Stimulated activated CD8-positive, alpha-beta memory T cell treated with anti-CD3 and anti-CD28 coated beads, Interleukin-15, amount 100 ng/mL, for 4 hours (primary cell): Measurements from ENCODE around the gene EPGN.

Source experiments
- DNase-seq, 2 donors: peaks; one replicate each; pipeline ENCODE4 v3.0.0-alpha.2; 2020; ENCODE audit warnings: low read depth in 2 of 2

The EPGN gene

DNA sequence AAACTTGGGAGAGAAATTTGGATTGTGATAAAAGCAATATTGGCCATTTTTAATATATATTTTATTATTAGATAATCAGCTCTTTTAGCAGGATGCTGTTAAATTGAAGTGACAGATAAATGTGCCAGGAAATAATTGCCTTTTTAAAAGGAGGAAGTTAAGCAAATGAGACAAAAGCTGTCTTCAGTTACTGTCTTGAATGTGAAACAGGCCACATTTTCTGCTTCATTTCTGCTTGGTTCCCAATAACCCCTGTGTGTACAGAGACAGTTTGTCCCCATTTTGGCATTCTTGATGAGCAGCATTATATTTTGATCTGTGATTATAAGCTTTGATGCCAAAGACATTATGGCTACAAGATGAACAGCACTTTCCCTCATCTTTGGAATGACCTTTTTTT lies 953 bp downstream of the EPGN start:
- no peak for DNase-seq

DNA sequence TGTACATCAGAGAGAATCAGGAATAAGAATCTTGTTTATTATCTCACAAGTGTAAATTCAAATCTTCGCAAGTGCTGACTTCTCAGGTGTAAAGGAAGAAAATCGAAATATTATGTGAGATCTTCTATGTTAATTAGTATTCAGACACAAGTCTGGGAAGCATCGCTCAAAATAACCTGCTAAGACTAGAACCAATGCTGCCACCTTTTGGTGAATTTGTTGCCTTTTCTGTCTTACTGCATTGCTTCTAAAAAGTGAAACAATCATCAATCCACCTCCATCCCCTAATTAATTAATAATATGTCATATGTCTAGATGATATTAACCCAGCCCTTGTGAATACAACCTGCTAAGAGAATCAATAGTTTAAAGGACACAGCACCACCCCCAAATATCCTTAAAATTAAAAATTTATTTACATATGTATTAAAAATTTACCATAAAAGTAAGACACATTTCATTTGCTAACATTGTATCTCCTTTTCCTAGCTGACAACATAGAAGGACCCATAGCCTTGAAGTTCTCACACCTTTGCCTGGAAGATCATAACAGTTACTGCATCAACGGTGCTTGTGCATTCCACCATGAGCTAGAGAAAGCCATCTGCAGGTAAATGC lies 3.5 kb downstream of the EPGN start:
- DNase-seq = no peak

DNA sequence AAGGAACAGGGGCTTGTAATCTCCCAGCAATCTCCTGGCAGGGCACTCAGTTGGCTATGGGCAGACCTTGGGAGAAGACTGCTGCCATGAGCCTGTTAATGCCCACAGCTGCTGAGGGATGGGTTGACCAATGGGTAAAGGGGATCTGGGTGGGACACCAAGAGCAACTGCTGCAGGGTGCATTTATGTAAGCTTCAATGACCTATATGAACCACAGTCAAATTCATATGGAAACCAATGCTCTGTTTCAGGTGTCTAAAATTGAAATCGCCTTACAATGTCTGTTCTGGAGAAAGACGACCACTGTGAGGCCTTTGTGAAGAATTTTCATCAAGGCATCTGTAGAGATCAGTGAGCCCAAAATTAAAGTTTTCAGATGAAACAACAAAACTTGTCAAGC lies 6.1 kb downstream of the EPGN start:
- DNase-seq = no peak

DNA sequence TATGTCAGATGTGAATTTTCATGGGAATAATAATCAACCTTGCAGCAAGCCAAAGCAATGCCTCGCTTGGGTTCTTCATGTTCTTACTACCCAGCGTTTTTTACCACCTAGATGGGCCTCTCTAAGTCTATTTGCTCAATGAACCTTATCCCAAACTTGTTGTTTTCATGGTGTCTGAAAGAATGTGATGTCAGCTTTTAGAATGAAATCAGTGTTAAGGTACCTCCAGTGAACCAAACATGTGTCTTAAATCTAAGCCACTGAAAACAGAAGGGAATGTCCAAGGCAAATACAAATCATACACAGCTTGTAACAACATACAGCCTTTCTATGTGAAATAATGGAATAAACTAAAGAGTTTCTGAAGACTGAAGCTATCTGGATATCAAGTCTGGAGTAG lies 6.7 kb downstream of the EPGN start:
- DNase-seq = no peak

DNA sequence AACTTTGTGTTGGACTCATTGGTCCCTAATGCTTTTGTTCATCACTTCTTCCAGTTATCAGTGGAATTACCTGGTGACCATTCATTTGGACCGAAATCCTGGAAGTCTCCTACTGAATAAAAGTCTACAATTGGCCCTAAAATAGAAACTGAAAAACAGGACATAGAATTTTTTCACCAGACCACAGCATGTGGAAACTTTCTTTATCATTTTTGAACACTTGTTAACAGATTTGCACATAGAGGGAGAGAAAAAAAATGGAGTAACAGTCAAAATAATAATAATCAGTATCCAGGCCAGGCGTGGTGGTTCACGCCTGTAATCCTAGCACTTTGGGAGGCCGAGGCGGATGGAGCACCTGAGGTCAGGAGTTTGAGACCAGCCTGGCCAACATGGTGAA lies 7.1 kb downstream of the EPGN start:
- DNase-seq = no peak

DNA sequence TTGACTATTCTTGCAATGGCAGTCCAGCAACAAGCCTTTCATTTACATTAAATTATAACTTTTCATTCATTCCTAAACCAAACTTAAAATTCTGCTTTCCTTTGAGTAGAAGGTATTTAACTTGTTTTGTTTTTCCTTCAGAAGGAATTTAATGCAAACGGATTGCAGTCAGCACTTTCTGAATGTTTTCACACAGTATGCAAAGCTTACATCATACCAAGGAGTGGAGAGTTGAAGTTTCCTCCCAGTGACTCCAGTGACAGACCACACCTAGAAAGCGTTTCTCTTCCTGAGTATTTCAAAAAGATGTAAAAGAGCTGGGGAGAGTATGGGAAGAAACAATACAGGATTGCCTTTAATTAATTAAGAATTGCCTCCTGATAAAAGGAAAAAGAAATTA lies 8.1 kb downstream of the EPGN start:
- no peak for DNase-seq

DNA sequence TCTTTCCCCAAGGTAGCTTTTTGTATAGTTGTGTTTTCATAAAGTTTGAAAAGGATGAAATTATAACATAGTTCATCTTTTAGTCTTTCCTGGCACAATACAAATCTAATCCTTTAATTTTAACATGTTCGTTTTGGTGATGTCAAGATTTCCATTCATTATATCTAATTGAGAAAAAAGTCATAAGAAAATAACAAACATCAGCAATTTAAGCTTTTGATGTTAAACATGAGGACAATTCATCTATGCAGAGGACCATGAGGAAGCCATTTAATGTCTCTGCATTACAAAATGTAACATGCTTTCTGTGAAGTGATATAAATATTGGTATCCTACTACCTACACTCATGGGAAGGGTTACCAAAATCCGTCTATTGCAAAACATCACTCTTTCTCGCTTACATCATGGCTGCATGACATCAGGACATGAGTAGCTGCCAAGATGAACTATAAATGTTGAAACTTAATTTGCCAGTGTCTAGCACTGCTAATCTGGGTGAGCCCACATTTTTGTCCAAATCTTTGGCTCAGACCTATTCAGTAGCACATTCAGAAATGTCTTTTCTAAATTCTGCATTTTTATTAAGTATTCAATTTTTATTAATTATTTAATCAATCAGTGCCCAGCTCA lies 9.5 kb downstream of the EPGN start:
- DNase-seq = no peak

DNA sequence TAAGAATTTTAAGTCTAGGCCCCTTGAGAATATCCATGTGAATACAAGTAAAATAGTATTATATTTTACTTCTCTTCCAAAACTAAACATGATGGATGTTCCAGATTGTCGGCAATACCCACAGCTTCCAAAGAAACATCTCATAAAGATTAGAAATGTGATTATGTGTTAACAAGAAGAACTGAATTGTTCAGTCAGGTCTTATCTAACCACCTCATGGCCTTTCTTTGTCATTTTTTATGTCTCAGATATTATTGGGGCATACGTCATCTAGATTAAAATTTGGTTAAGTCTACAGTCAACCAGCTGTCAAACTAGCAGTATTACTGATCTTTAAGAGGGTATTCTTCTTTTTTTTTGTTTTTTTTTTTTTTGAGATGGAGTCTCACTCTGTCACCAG lies 10.0 kb downstream of the EPGN start:
- no peak for DNase-seq

DNA sequence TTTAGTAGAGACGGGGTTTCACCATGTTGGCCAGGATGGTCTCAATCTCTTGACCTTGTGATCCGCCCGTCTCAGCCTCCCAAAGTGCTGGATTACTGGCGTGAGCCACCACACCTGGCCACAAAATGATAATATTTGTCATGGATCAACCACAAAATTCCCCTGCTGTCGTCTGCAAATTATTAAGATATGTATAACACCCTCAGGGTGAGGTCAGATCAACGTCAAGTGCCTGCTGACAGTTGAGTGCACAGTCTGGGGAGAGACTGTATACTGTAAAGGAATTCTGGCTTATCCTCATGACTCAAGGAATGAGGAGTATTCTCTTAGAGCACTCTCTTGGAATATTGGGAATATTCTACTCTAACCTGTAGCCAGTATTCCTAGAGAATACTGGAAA lies 11.2 kb downstream of the EPGN start:
- DNase-seq = no peak

DNA sequence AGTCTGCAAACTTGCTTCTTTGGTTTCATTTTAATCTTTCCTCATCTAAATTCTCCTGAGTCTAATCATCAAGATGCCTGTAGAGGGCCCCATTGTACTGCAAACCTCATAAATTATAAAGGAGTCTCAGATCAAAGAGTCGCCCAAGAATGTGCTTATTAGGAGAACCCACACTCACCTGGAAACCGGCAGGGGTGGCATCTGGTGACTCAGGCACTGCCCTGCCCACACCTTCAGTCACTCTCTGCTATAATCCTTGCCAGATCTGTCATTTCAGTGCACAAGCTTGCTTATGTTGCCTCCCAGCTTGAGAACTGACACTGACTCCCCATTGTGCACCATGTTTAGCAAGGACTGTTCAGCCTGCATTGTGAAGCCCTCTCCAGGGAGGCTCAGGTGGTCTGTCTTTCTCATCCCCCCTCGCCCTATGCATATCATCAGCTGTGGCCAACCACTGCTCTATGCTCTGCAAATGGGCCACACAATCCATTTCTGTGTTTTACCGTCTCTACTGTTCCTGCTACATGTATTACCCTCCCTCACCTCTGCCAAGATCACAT lies 12.4 kb downstream of the EPGN start:
- DNase-seq = peak; percentile 3 to 19

DNA sequence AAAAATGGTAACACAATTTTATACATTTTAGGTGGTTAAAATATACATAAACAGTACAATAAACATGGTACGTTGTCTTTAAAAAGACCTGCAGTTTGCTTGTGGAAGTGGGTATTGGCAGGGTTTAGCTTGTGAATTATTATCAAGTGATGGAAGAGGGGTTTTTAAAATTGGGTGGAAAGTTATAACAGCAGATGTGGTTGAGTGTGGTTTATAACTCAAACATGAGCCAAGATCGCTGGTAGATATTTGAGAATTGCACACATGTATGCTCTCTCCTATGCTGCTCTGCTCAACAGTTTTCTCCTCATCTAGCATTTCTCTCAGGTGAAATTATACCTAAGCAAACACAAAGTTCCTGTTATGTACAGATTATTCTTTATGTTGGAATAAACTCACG lies 14.0 kb downstream of the EPGN start:
- no peak for DNase-seq

DNA sequence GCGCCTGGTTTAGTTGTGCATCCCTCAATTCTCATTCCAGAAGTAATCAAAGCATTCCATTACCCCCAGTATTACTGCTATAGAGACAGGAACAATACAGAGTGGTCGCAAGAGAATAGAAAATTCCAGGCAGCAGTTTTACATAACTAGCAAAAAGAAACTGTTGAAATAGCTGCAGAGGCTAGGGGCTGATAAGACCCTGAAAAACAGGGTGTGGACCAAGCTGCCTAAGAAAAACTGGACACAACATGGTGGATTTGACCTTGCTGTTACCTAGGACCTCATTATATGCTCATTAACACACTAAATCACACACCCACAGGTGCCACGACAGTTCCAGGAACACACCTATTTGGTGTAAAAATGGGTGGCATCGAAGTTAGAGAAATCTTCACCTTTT lies 15.4 kb downstream of the EPGN start:
- DNase-seq = no peak

DNA sequence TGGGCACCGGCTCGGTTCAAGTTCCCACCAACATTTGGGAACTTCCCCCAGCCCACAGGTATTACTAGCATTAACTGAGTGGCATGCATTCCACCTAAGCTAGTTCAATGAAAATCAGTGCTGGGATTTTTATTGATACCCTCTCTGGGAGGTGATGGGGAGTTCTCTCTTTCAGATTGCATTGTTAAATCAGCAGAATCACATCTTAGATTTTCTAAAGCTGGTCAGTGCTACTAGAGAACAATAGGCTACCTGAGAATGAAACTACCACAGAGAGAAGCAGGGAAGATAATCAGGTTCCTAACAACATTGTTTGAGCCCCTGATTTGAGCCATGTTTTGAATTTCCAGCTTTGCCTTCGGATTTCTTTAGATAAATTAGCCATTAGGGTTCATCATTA lies 16.0 kb downstream of the EPGN start:
- DNase-seq = no peak

DNA sequence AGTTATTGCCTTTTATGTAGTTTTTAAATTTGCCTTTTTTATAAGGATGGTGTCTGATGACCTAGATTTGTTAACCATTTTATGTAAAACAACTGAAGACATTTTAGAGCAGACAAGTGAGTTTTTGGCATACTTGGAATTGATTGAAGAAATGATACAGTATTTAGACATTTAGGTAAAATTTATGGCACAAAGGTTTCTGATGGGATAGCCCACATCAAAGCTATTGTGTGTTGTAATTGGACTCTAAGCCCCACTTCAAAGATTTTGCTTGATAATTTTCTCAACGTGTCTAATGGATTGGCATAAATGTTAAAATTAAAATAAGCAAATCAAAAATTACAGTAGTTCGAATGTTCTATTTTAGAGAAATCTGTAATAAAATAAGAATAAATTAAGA lies 17.6 kb downstream of the EPGN start:
- DNase-seq = no peak

DNA sequence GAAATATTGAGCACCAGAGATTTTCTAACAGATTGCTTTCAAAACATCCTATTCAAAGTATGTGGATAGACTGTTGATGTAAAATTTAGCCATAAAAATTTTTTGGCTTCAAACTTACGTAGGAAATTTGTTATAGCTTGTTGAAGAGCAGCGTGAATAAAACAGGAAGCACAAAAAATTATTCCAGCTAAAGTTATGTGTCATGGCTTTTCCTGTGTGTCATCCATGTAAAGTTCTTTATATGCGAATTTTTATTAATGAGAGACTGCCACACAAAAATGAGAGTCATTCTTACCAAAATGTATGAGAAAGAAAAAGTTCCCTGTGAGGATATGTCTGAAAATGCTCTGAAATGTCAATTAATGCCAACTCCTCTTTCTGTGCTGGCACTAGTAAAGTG lies 19.5 kb downstream of the EPGN start:
- DNase-seq = no peak

DNA sequence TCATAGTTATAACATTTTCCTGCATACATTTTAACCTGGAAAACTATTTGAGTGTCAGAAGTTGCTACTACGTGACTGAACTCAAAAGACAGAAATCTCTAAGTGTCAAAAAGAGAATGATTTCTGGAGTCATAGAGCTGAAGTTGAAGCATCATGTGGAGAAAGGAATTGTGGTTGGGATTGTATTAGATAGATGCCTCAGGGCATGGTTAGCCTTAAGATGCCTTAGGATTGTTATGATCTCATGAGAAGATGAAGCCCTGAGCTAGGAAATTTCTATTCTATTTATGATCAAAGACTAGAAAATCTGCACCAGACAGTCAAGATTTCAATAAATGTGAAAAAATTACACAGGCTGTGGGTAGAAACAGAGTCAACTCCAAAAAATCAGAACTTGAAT lies 20.2 kb downstream of the EPGN start:
- DNase-seq = no peak

DNA sequence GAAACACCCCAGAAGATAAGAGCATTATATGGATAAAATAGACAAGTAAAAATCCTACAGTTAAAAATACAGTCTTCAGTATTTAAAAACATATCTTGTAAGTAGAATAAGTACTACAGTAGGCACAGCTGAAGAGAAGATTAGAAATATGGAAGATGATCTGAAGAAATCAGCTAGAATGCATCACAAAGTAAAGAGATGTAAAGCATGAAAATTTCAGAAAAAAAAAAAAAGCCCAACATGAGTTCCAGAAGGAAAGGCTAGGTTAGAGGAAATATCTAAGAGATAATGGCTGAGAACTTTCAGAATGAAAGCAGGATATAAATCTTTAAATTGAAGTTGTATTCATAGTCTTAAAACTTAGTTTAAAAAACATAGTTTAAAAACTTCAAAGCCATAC lies 21.0 kb downstream of the EPGN start:
- DNase-seq = no peak

DNA sequence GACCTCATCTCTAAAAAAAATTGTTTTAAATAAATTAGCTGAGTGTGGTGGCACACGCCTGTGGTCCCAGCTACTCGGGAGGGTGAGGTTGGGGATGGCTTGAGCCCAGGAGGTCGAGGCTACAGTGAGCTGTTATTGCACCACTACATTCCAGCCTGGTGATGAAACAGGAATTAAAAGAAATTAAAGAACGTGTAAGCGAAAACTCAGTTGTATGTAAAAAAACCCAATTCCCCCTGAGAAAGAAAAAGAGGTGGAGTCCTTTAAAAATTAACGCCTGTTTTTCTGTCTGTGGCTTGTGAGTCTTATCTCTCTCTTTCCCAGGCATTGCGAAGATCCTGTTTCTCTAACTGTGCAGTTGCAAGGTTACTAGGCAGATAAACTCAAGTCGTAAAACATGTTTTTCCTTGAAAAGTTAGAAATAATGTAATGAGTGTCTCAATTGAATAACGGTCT lies 22.1 kb downstream of the EPGN start:
- DNase-seq = no peak

DNA sequence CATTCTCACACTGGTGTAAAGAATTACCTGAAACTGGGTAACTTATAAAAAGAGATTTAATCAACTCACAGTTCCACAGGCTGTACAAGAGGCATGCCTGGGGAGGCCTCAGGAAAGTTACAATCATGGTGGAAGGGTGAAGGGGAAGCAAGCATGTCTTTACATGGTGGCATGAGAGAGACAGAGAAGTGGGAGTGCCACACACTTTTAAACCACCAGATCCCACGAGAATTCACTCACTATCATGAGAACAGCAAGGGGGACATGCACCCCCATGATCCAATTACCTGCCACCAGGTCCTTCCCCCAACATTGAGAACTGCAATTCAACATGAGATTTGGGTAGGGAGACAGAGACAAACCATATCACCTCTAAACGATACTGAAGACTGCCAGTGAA lies 23.0 kb downstream of the EPGN start:
- DNase-seq = no peak

DNA sequence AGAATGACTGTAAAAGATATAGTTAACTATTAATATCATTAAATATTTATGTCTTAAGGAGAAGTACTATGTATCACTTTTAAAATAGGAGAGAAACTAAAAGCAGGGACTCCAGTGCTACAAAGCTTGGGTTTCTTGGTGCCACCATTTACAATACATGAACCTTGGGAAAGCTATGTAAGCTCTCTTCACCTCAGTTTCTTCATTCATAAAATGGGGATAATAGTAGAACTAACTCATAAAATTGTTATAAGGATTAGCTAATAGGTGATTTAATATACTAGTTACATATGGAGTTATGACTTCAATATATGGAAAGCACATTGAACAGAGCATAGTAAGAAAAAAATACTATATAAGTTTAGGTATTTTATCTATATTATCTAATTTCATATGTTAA lies 23.7 kb downstream of the EPGN start:
- DNase-seq = no peak

DNA sequence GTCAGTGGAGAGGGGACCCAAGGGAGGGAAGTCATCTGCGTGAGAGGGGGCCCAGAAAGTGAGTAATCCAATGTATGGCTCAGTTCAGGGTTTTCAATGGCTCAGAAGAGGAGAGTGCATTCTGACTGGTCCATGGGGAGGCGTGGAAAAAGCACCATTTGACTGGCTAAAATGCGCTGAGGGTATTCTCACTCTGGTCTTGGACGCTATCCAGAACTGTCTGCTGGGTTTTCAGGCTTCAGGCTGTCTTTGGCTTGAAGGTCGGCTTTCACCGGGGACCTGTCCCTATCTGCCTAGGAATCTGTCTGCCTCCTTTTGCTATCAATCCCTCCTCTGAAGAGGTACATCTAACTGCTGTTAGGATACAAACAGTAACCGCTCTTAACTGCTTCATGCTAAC lies 26.4 kb downstream of the EPGN start:
- DNase-seq = no peak

DNA sequence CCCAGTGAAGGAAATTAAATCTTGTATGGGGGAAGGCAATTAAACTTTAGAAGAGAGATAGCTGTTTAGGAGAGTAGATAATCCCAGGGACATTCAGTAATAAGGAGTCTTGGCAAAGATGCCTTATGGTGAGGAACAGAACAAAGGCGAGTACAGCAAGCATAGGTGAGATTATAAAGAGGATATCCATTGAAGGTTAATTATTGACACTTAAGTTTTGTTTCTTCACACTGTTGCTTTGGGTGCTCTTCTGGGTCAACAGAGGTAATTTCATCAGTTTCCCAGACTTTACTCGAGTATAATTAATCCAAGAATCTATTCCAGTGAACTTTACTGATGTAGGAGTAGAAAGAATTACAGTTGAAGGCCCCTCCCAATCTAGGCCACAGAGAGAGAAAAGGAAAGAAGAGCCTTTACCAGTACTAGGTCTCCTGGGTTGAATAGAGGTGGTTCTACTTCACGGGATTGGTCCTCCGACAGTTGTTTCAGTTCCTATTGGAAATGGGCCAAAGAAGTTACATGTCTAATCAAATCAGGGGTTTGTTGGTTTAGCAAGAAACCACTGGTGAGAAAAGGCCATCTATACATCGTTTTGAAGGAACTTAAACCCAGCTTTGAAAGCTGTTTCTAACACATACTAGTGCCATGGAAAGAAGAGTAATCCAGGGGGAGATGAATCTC lies 27.2 kb downstream of the EPGN start:
- no peak for DNase-seq

DNA sequence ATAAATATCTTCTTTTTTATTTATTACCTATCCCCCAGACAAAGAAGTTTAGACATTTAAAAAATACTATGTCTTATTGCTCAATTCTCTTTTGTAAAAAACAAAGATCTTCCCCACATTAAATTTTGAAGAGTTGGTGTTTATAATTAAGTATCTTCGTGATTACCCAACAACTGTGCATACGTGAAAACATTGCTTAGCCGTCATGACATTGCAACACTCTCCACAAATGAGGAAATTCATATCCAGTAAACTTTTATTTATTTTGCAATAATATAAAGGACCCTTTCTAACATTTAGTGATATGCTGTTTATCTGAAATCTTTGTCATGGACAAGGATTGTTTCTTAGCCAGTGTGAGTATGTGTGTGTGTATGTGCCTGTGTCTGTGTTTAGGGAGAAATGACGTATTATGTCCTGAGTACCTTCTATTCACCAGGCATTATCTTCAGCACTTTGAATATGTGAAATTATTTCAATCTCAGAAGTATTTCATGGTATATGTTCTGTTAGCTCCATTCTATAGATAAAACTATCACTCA lies 30.6 kb downstream of the EPGN start:
- no peak for DNase-seq
